Testis (tissue), 2 donors: ENCODE results near the gene STIM1.

Source experiments
- POLR2A ChIP-seq: fragments of 450-650 bp; IDR thresholded peaks from one replicate; pipeline ENCODE4 v1.6.1; 2017; ENCODE audit warnings: antibody characterized with exemption, mild to moderate bottlenecking, moderate library complexity
- TF ChIP-seq, protein P1 (sequence below), 3 experiments: fragments of 450-650 bp in 2 of 3; fragments of 200-600 bp in 1 of 3; sonication (generic) in 1 of 3; IDR thresholded peaks; one replicate each; pipeline ENCODE4 v1.5.1; 2016 to 2019; ENCODE audit warnings: antibody characterized with exemption in 3 of 3, mild to moderate bottlenecking in 2 of 3, moderate library complexity in 1 of 3

DNA sequence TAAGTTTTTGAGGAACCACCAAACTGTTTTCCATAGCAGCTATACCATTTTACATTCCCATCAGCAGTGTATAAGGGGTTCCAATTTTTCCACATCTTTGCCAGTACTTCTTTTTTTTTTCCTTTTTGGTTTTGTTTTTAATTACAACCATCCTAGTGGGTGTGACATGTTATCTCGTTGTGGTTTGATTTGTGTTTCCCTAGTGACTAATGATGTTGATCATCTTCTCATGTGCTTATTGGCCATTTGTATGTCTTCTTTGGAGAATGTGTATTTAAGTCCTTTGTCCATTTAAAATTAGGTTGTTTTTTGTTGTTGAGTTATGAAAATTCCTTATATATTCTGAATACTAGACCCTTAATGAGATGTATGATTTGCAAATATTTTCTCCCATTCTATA lies 59.3 kb downstream of the STIM1 start:
- no peak for TF ChIP-seq POLR2A
- TF ChIP-seq, protein P1, sequence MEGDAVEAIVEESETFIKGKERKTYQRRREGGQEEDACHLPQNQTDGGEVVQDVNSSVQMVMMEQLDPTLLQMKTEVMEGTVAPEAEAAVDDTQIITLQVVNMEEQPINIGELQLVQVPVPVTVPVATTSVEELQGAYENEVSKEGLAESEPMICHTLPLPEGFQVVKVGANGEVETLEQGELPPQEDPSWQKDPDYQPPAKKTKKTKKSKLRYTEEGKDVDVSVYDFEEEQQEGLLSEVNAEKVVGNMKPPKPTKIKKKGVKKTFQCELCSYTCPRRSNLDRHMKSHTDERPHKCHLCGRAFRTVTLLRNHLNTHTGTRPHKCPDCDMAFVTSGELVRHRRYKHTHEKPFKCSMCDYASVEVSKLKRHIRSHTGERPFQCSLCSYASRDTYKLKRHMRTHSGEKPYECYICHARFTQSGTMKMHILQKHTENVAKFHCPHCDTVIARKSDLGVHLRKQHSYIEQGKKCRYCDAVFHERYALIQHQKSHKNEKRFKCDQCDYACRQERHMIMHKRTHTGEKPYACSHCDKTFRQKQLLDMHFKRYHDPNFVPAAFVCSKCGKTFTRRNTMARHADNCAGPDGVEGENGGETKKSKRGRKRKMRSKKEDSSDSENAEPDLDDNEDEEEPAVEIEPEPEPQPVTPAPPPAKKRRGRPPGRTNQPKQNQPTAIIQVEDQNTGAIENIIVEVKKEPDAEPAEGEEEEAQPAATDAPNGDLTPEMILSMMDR (IDR thresholded peaks at IDR 0.05) = no peak
